Activated naive CD4-positive, alpha-beta T cell treated with anti-CD3 and anti-CD28 coated beads, Interleukin-2, amount 10 ng/mL, durations not matched to agents 7 days and 5 days (primary cell): ENCODE data around the gene DYNLT5.

Experiments
- CTCF ChIA-PET: fragments of 350-600 bp; sonication (Branson Sonifier 250); formaldehyde crosslinking; loops from one replicate; lab custom pipeline; 2021; ENCODE audit warnings: antibody characterized with exemption; lab: Charles Lee
- DNase-seq: peaks from one replicate; pipeline ENCODE4 v3.0.0-alpha.2; 2020
- H3K27ac Mint-ChIP-seq: one replicate; pipeline ENCODE4 v1.8.0; 2021; ENCODE audit warnings: mild to moderate bottlenecking, moderate library complexity, mixed read lengths
- H3K27me3 Mint-ChIP-seq: one replicate; pipeline ENCODE4 v1.8.0; 2021; ENCODE audit warnings: mild to moderate bottlenecking, mixed read lengths
- H3K36me3 Mint-ChIP-seq: one replicate; pipeline ENCODE4 v1.8.0; 2021; ENCODE audit warnings: mixed read lengths
- H3K4me1 Mint-ChIP-seq: one replicate; pipeline ENCODE4 v1.8.0; 2021; ENCODE audit warnings: mixed read lengths
- H3K4me3 Mint-ChIP-seq: one replicate; pipeline ENCODE4 v1.8.0; 2021; ENCODE audit warnings: mild to moderate bottlenecking, moderate library complexity, mixed read lengths
- H3K9me3 Mint-ChIP-seq: one replicate; pipeline ENCODE4 v1.8.0; 2021; ENCODE audit warnings: mixed read lengths

The DYNLT5 gene

DNA sequence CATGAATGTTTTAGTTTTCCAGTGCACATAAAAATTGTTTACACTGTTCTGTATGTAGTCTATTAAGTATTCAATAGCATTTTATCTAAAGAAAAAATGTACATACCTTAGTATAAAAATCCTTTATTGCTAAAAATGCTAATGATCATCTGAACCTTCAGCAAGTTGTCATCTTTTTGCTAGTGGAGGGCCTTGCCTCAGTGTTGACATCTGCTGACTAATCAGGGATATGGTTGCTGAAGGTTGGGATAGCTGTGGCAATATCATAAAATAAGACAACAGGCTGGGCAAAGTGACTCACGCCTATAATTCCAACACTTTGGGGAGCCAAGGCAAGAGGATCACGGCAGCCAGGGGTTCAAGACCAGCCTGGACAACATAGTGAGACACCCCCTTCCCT is 9.0 kb downstream of the DYNLT5 start:
- H3K27ac Mint-ChIP-seq: no peak overlapping the region
- CTCF ChIA-PET: no interaction called here
- no peak for DNase-seq
- H3K4me1 Mint-ChIP-seq: no peaks in the 10 kb centered on the region
- peaks cover 4% of the 10 kb centered on the region for H3K27me3 Mint-ChIP-seq
- H3K36me3 Mint-ChIP-seq: no peaks in the 10 kb centered on the region
- H3K4me3 Mint-ChIP-seq: no peak overlapping the region
- no peaks in the 10 kb centered on the region for H3K9me3 Mint-ChIP-seq

DNA sequence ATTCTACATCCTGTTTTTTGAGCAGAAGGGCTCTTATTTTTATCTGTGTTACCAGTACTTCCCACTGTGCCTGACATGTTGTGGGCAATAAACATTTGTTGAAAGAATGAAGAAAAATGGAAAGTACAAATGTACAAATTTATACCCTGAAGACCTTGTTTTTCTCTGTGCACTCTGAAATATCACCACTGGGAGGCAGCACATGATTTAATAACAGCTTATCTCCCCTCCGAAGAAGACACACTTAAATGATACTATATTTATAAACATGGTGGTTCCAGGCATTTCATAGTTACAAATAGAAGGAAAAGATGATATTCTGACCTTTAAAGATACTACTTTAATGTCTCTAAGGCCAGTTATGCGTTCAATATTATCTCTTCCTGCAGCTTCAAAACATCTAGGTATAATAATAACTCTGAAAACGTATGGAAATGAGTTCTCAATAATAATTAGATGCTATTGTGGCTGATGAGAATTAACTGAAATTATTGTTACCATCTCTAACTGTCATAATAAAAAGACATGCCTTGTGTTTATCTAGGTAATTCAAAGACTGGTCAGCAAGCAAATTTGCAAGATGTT is 12.8 kb downstream of the DYNLT5 start:
- Mint-ChIP-seq H3K4me1 (peaks cover 16% of the 10 kb centered on the region), H3K9me3 (no peaks in the 10 kb centered on the region), H3K27me3 (no peaks in the 10 kb centered on the region), H3K27ac (no peak overlapping the region), H3K36me3 (no peaks in the 10 kb centered on the region), H3K4me3 (no peak overlapping the region)
- CTCF ChIA-PET: interaction anchor here (1.0 to 6.2 kb wide), 12 partner anchors 11 to 736 kb away, joined by 3 to 40 read pairs (median 6); partner anchors contain the start of genes DNAI4 and MIER1
- DNase-seq: peak; percentile 68

DNA sequence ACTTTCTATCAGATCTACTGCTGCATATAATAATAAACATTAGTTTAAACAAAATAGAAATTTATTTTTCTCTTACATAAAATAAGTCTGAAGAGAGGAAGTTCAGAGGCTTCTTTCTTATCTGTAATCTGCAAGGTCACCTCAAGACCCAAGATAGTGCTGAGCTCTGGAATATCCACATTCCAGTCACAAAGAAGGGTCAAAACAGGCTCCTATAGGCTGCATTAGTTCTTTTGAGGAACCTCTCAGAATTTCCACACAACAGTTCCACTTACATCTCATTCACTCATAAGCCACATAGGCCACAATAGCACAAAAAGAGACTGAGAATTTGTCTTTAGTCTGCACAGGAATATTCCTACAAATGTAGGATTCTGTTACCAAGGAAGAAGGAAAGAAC is 15.4 kb downstream of the DYNLT5 start:
- Mint-ChIP-seq H3K9me3 (no peaks in the 10 kb centered on the region), H3K27me3 (no peaks in the 10 kb centered on the region), H3K4me1 (peaks cover 27% of the 10 kb centered on the region), H3K4me3 (no peak overlapping the region), H3K27ac (no peak overlapping the region), H3K36me3 (no peaks in the 10 kb centered on the region)
- no peak for DNase-seq
- CTCF ChIA-PET: interaction anchor here (1.3 to 6.2 kb wide), 4 partner anchors 10 to 733 kb away, joined by 4 to 40 read pairs (median 16); no protein-coding TSS in a partner anchor

DNA sequence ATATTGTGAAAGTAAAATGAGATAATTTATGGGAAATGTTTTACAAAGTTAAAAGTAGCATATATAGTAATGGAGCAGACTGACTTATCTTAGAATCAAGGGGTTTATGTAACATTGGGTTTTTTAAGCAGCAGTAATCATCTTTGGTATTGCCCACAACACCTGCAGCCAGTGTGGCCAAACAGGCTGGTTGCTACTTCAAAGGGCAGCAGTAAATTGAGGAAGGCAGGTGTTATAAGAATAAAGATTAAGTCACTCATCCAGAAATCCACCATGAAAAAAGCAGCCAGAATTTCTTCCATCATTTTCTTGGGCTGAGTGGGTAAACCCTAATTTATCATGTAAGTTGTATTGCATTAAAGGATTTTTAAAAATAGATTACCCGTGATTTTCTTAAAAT is 16.7 kb downstream of the DYNLT5 start:
- Mint-ChIP-seq H3K27ac (no peak overlapping the region), H3K27me3 (no peaks in the 10 kb centered on the region), H3K9me3 (no peaks in the 10 kb centered on the region), H3K4me1 (peaks cover 27% of the 10 kb centered on the region), H3K36me3 (no peaks in the 10 kb centered on the region), H3K4me3 (peak overlapping the region; percentile 11)
- no peak for DNase-seq
- CTCF ChIA-PET: interaction anchor here (0.6 to 1.6 kb wide), 4 partner anchors 42 to 497 kb away, joined by 3 to 10 read pairs (median 4); no protein-coding TSS in a partner anchor

DNA sequence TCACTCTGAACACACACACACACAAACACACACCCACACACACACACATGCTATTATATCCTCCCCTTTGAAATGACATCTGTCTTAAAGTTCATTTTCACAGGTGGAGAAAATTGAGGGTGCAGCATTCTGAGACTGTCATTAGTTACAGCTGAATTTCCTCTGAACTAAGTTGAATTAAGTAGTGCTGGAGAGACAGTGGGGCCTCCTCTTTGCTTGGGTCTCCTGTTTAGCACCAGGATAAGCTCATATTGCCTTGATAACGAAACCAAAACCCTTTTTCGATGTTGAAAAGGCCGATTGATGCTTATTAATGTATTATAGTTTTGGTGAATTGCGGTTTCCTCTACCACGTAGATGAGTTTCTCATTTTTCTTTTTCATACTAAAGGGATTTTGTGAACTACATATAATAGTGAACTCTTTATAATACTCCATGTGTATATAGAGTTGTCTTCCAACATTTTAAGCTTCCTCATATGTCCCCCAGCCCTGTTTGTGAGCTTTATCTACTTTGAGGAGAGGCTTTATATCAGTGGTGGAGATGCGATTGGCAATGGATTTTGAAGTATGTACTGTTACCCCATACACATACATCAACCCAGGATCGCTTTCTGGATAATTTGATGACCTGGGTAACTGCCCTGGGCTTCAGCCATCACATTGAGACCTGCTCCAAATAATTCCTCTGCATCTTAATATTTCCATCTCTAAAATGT is 17.4 kb downstream of the DYNLT5 start:
- Mint-ChIP-seq H3K27me3 (no peaks in the 10 kb centered on the region), H3K27ac (peak overlapping the region; percentile 58), H3K9me3 (no peaks in the 10 kb centered on the region), H3K4me1 (peaks cover 27% of the 10 kb centered on the region), H3K36me3 (no peaks in the 10 kb centered on the region), H3K4me3 (peak overlapping the region; percentile 62)
- peak; percentile 37 for DNase-seq
- CTCF ChIA-PET: interaction anchor here (0.6 to 1.6 kb wide), 6 partner anchors 11 to 497 kb away, joined by 3 to 10 read pairs (median 4); no protein-coding TSS in a partner anchor

DNA sequence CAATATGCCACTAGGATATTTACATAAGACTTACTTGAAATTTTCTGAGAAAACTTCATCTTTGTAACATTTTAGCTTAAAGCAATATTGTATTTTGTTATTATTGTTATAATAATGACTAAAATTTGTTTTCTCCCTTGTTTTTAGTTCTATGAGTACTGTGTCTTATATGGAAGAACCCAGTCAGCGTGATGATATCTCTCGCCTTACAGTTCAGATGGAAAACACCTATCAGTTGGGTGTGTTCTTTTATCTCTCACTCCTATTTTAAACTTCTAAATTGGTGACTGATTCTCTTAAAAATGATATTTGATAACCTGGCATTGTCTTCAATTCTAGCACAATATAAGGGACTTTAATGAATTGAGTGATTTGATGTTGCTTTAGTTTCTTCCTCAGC is 18.0 kb downstream of the DYNLT5 start:
- Mint-ChIP-seq H3K27me3 (no peaks in the 10 kb centered on the region), H3K36me3 (no peaks in the 10 kb centered on the region), H3K9me3 (no peaks in the 10 kb centered on the region), H3K4me3 (no peak overlapping the region), H3K4me1 (peaks cover 27% of the 10 kb centered on the region), H3K27ac (no peak overlapping the region)
- CTCF ChIA-PET: interaction anchor here (0.9 to 1.6 kb wide), 4 partner anchors 12 to 442 kb away, joined by 3 to 10 read pairs (median 4); no protein-coding TSS in a partner anchor
- DNase-seq: no peak

DNA sequence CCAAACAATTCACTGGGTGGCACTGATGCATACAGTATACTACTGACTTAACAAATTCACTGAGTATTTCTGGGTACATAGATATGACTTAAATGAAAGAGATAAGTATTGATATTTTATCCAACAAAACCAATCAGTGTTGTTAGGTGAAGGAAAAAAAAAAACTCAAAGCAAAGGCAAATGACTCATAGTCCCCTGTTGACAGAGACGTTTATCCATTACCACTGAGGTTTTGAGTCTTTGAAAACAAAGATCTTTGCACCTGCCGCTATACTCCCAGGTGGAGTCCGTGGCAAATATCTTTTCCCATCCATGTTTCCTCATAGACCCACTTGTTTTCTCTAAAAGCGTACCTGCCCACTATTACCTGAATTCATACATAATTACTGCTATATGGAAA is 18.4 kb downstream of the DYNLT5 start:
- Mint-ChIP-seq H3K4me3 (no peak overlapping the region), H3K27me3 (no peaks in the 10 kb centered on the region), H3K4me1 (peaks cover 27% of the 10 kb centered on the region), H3K9me3 (no peaks in the 10 kb centered on the region), H3K27ac (no peak overlapping the region), H3K36me3 (no peaks in the 10 kb centered on the region)
- CTCF ChIA-PET: interaction anchor here (1.6 kb wide), 1 partner anchor 378 kb away, joined by 10 read pairs; no protein-coding TSS in a partner anchor
- DNase-seq: no peak

DNA sequence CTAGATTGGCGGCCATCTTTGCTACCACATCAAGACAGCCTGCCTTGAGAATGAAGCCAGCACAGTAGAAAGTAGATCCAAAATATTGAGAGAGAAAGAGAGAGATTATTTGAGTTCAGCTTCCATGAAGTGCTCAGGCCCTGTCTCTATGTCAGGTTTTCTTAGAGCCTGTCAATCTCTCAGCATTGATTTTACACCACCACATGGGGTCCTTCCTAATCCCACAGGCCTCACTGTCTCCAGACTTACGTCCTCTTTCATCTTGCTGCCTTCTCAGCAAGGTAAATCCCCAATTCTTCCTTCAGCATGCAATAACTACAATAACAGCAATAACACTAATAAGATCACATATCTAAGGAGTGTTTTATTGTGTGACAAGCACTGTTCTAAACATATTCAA is 21.0 kb downstream of the DYNLT5 start:
- H3K4me1 Mint-ChIP-seq: peaks cover 27% of the 10 kb centered on the region
- no peak for DNase-seq
- H3K36me3 Mint-ChIP-seq: no peaks in the 10 kb centered on the region
- no peaks in the 10 kb centered on the region for H3K9me3 Mint-ChIP-seq
- no peak overlapping the region for H3K27ac Mint-ChIP-seq
- CTCF ChIA-PET: no interaction called here
- no peaks in the 10 kb centered on the region for H3K27me3 Mint-ChIP-seq
- H3K4me3 Mint-ChIP-seq: no peak overlapping the region

DNA sequence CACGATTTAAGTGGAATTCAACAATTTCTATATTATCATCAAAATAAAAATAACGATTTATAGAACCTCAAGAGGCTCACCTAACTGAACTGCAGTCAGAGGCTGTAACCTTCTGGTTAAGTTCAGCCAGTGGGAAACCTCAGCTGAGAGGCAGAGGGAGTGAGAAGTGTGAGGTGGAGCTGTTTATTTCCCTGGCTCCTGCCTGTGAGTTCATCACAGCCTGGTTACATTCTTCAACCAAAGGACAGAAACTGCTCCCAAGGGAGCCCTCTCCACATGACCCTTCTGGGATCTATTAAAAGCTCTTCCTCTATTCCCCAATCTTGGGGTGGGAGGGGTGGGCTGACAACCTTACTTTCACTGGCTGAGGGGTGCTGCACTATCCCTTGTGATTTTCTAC is 22.2 kb downstream of the DYNLT5 start:
- H3K36me3 Mint-ChIP-seq: no peaks in the 10 kb centered on the region
- H3K27ac Mint-ChIP-seq: no peak overlapping the region
- H3K4me1 Mint-ChIP-seq: peaks cover 18% of the 10 kb centered on the region
- no peak for DNase-seq
- no peak overlapping the region for H3K4me3 Mint-ChIP-seq
- no peaks in the 10 kb centered on the region for H3K27me3 Mint-ChIP-seq
- CTCF ChIA-PET: no interaction called here
- H3K9me3 Mint-ChIP-seq: no peaks in the 10 kb centered on the region

DNA sequence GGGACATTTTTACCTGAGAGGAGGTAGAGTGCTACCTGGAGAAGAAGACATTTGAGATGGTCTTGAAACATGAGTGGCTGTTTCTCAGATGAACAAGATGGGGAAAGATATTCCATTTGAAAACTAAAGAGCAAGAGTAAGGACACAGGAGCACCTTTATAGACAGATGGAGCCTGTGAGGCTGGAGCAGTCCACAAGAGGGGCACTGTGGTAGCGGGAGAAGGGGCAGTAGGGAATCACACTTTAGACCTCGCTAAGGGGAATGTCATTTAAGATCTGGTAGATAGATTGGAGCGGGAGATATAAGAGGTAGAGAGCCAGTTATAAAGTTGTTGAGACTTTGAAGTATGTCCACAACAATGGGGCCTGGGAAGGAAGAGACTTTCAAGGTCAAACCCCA is 23.4 kb downstream of the DYNLT5 start:
- no peaks in the 10 kb centered on the region for H3K9me3 Mint-ChIP-seq
- no peaks in the 10 kb centered on the region for H3K36me3 Mint-ChIP-seq
- no peak for DNase-seq
- peaks cover 6% of the 10 kb centered on the region for H3K4me1 Mint-ChIP-seq
- no peaks in the 10 kb centered on the region for H3K27me3 Mint-ChIP-seq
- no peak overlapping the region for H3K27ac Mint-ChIP-seq
- CTCF ChIA-PET: interaction anchor here (0.7 kb wide), 1 partner anchor 14 kb away, joined by 3 read pairs; no protein-coding TSS in a partner anchor
- no peak overlapping the region for H3K4me3 Mint-ChIP-seq

DNA sequence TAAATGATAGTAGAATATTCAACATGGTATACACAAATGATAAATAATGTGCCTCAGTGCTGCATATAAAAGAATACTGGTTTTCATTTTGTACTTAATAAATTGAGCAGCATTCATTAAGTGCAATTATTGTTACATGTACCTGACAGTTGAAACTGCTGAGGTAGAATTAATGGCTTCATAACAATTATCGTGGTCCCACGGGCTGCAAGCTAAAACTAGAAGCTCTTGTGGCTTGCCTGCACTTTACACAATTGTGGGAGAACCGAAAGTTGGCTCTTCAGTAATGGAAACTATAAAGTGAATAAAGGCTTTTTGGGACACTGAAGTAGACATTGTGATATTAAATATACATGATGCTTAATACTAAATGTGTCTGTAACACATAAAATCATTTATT is 25.6 kb downstream of the DYNLT5 start:
- DNase-seq: no peak
- Mint-ChIP-seq H3K27ac (no peak overlapping the region), H3K27me3 (no peaks in the 10 kb centered on the region), H3K9me3 (no peaks in the 10 kb centered on the region), H3K4me1 (no peaks in the 10 kb centered on the region), H3K36me3 (no peaks in the 10 kb centered on the region), H3K4me3 (no peak overlapping the region)
- CTCF ChIA-PET: no interaction called here

DNA sequence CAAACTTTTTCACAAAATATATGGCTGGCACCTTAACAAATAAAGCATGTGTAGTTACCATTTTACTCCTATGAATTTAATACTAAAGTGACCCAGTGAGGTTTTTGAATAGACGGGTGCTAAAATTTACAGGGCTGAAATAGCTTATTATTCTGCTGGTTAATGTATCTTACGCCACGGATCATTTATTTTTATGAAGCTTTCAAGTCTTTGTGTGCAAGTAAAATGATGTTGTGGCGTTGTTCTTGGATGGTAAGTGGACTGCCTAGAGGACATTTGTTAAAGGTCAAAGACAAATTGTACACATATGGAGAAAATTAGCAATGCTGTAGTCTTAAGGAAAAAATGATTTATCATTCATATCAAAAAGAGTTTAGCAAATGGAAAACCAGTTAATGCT is 26.0 kb downstream of the DYNLT5 start:
- no peak for DNase-seq
- H3K36me3 Mint-ChIP-seq: no peaks in the 10 kb centered on the region
- no peaks in the 10 kb centered on the region for H3K9me3 Mint-ChIP-seq
- no peaks in the 10 kb centered on the region for H3K4me1 Mint-ChIP-seq
- H3K27ac Mint-ChIP-seq: no peak overlapping the region
- no peaks in the 10 kb centered on the region for H3K27me3 Mint-ChIP-seq
- CTCF ChIA-PET: no interaction called here
- no peak overlapping the region for H3K4me3 Mint-ChIP-seq

DNA sequence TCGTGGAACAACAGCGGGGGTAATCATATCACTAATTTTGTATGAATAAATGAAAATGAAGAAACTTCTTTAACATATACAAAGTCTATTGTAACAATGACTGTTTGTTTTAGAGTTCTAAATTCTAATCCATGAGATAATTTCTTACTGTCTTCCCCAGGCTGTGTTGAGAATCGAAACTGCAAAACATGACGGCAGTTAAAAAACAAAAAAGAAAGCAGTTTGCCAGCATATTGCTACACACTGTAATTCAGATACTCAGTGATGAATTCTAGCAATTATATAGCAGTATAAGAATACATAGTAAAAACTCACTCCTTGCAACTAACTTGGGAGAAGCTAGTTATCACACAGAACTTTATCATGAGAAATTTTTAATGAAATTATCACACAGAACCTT is 26.7 kb downstream of the DYNLT5 start:
- CTCF ChIA-PET: no interaction called here
- Mint-ChIP-seq H3K36me3 (no peaks in the 10 kb centered on the region), H3K4me1 (no peaks in the 10 kb centered on the region), H3K9me3 (no peaks in the 10 kb centered on the region), H3K27me3 (no peaks in the 10 kb centered on the region), H3K27ac (no peak overlapping the region), H3K4me3 (no peak overlapping the region)
- DNase-seq: no peak

DNA sequence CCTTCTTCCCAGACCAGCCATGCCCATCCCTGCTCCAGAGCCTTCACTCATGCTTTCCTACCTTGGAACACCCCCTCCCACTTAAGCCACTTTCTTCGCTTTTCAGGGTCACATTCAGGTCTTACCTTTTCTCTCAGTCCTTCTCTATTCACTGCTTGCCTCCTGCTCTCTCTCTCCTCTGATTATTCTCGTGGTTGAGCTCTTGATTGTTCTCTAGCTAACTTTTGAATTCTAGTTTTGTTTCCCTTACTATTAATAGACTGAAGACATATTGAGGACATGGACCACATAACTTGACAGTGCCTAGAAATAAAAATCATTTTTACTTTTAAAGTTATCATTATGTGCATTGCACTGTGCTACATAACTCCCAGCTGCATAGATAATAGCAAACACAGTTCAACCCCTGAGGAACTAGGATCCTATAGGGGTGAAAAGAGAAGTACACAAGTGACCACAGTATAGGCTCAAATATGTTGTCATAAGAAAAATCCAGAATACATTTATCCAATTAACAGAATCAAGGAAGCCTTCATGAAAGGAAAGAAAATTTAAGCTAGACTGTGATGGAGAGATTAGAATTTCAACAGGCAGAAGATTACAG is 27.3 kb downstream of the DYNLT5 start:
- Mint-ChIP-seq H3K27me3 (no peaks in the 10 kb centered on the region), H3K27ac (no peak overlapping the region), H3K4me1 (no peaks in the 10 kb centered on the region), H3K9me3 (no peaks in the 10 kb centered on the region), H3K36me3 (no peaks in the 10 kb centered on the region), H3K4me3 (no peak overlapping the region)
- no peak for DNase-seq
- CTCF ChIA-PET: no interaction called here
